ENCODE data around the gene DCAF6.

DNA sequence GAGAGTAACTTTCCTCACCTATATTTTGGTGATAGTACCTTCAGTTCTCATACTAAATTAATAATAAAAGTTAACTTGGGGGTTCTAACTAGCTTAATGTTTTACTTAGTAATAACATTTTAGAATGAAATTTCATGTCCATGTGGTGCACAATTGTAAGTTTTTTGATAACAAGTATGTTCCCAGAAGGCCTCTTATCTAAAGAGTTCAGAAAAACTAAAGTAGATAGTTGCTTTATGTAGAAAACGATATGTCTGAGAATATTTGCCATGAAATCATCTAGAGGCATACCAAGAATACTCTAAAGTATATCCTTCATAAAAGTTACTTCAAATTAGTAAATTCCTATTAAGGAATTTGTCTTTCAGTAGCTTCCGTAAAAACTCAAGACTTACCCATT lies 12.4 kb upstream of the DCAF6 start:
- TF ChIP-seq, protein P1, sequence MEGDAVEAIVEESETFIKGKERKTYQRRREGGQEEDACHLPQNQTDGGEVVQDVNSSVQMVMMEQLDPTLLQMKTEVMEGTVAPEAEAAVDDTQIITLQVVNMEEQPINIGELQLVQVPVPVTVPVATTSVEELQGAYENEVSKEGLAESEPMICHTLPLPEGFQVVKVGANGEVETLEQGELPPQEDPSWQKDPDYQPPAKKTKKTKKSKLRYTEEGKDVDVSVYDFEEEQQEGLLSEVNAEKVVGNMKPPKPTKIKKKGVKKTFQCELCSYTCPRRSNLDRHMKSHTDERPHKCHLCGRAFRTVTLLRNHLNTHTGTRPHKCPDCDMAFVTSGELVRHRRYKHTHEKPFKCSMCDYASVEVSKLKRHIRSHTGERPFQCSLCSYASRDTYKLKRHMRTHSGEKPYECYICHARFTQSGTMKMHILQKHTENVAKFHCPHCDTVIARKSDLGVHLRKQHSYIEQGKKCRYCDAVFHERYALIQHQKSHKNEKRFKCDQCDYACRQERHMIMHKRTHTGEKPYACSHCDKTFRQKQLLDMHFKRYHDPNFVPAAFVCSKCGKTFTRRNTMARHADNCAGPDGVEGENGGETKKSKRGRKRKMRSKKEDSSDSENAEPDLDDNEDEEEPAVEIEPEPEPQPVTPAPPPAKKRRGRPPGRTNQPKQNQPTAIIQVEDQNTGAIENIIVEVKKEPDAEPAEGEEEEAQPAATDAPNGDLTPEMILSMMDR (IDR thresholded peaks at IDR 0.05), result no peak
- no peak for TF ChIP-seq POLR2AphosphoS5 (IDR thresholded peaks at IDR 0.05)

All from gastroesophageal sphincter (tissue), 3 donors.